Prostate gland (tissue), 2 donors: ENCODE results near the gene RDH16.

ENCODE experiments used
- CTCF ChIP-seq, 4 experiments: fragments of 200-600 bp in 2 of 4; fragments of 450-650 bp in 2 of 4; sonication (generic) in 2 of 4; IDR thresholded peaks; 1 replicate in 3 of 4; 2 replicates in 1 of 4; pipeline ENCODE4 v1.5.1; 2016 to 2019; ENCODE audit warnings: antibody characterized with exemption in 4 of 4, mild to moderate bottlenecking in 2 of 4, moderate library complexity in 2 of 4
- POLR2AphosphoS5 ChIP-seq: sonication (generic); formaldehyde crosslinking; IDR thresholded peaks from one replicate; pipeline ENCODE4 v1.6.1; 2017; ENCODE audit warnings: antibody characterized with exemption

DNA sequence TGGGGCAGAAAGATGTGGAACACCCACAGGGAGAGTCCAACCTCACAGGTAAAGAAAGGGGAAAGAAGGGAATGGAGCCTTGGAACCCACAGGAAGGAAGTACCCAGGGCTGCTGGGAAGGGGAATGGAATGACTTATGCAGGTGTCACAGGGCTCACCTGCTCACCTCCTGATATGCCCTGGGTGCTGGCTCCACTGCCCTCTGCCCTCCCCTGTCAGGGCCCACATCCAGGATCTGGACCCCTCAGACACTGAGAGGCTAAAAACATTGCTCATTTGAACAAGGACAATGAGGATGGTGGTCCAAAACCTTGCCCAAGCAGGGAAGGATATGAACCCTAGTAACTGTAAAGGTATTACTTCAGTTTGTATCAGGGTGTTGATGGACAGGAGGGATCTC, 29.6 kb upstream of the RDH16 start:
- TF ChIP-seq POLR2AphosphoS5 (no peak), CTCF (IDR thresholded peaks at IDR 0.05) (no peak)
